Smooth muscle cell (in vitro differentiated cells): ENCODE measurements around the gene CAB39. TPM values are rescaled to one million over a fixed set of nuclear protein-coding genes. Genes with fewer than 3 reads are reported as not detected.

Experiments
- DNase-seq: peaks from one replicate; lab custom pipeline; 2025; ENCODE audit not compliant: unreplicated experiment; lab: John Stamatoyannopoulos, UW
- H2AFZ ChIP-seq: fragments of 200-600 bp; sonication (generic); 2 replicates; pipeline ENCODE4 v1.6.0; 2016; ENCODE audit warnings: antibody characterized with exemption, low read depth, mild to moderate bottlenecking
- H3F3A ChIP-seq: fragments of 200-600 bp; sonication (generic); 2 replicates; pipeline ENCODE4 v1.6.0; 2017; ENCODE audit warnings: antibody characterized with exemption, low read depth
- H3K27ac ChIP-seq: fragments of 200-600 bp; sonication (generic); 2 replicates; pipeline ENCODE4 v1.5.1; 2016; ENCODE audit warnings: low read depth, mild to moderate bottlenecking
- H3K27me3 ChIP-seq: fragments of 200-600 bp; sonication (generic); 2 replicates; pipeline ENCODE4 v1.6.1; 2016; ENCODE audit warnings: low read depth, mild to moderate bottlenecking
- H3K36me3 ChIP-seq: fragments of 200-600 bp; sonication (generic); 2 replicates; pipeline ENCODE4 v1.5.1; 2016; ENCODE audit warnings: low read depth
- H3K4me1 ChIP-seq: fragments of 200-600 bp; sonication (generic); 2 replicates; pipeline ENCODE4 v1.5.1; 2016; ENCODE audit warnings: low read depth
- H3K4me2 ChIP-seq: fragments of 200-600 bp; sonication (generic); 2 replicates; pipeline ENCODE4 v1.6.0; 2016; ENCODE audit warnings: mild to moderate bottlenecking
- H3K4me3 ChIP-seq: fragments of 200-600 bp; sonication (generic); 2 replicates; pipeline ENCODE4 v1.5.1; 2016; ENCODE audit warnings: mild to moderate bottlenecking
- H3K79me2 ChIP-seq: fragments of 200-600 bp; sonication (generic); 2 replicates; pipeline ENCODE4 v1.6.0; 2016; ENCODE audit warnings: low read depth, mild to moderate bottlenecking
- H3K9ac ChIP-seq: fragments of 200-600 bp; sonication (generic); 2 replicates; pipeline ENCODE4 v1.6.0; 2016; ENCODE audit warnings: low read depth
- H3K9me3 ChIP-seq: fragments of 200-600 bp; sonication (generic); replicated peaks from 2 replicates; pipeline ENCODE4 v1.5.1; 2016; ENCODE audit warnings: low read depth
- H4K20me1 ChIP-seq: fragments of 200-600 bp; sonication (generic); 2 replicates; pipeline ENCODE4 v1.6.0; 2016; ENCODE audit warnings: low read depth
- WGBS: methylation state at CpG from one replicate; pipeline ENCODE4 v1.1.7; 2016; ENCODE audit warnings: low lambda C conversion rate; 5-methylcytosine and 5-hydroxymethylcytosine counted together
- polyA plus RNA-seq: library from polyadenylated mRNA; unstranded; fragments of >200 nt; fragmentation: Nextera tagmentation; extraction: Ambion mirVana; gene quantifications from 2 replicates; pipeline ENCODE4 v1.2.1, GENCODE V29; 2016
- total RNA-seq: library from RNA; depleted of rRNA; stranded (reverse); fragments of >200 nt; gene quantifications from 2 replicates; pipeline ENCODE4 v1.2.3, GENCODE V29; 2014
- TF ChIP-seq, protein P1 (sequence below): fragments of 200-600 bp; sonication (generic); IDR thresholded peaks from 2 replicates; pipeline ENCODE4 v1.5.1; 2017; ENCODE audit warnings: borderline replicate concordance, mild to moderate bottlenecking, antibody characterized with exemption; ENCODE audit not compliant: insufficient read depth, poor library complexity, severe bottlenecking

Gene CAB39
- total and polyA plus RNA-seq, 2 experiments from 2014 or later, result 21.7 to 62.4 TPM

DNA sequence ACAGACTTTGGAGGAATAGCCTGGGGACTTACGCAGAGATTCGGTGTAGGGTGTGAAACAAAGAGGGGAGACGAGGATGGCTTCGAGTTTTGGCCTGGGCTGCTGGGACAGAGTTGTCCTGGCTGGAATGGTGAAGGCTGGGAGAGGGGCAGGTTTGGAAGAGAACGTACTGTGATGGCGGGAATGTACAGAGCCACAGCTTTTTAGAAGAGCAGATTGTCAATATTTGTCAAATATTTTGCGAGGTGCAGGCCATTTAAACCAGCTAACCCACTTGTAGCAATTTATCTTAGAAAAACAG lies 137.7 kb downstream of the CAB39 start:
- 58% methylated on average over 7 of the region's 7 CpGs for WGBS
- Histone ChIP-seq H4K20me1 (no peaks in the 10 kb centered on the region), H3F3A (no peaks in the 10 kb centered on the region)

DNA sequence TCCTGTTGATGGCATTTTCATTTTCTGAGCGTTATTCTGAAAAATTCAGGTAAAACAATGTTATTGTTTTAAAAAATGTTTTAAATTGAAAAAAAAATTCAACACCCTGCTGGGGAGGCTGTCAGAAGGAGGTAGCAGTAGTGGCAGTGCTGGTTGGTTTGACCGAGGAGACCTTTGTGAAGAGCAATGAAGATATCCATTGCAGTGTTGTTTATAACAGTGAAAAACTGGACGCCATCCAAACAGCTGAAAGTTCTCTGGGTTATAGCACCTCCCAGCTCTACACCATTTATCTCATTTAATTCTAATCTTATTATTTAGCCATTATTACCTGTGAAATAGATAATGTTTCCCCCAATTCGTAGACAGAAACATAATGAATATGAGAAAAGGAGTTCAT lies 139.5 kb downstream of the CAB39 start:
- H3K36me3 ChIP-seq, result no peaks in the 10 kb centered on the region
- H3K9ac ChIP-seq, result no peak overlapping the region
- no peaks in the 10 kb centered on the region for H3K9me3 ChIP-seq
- H2AFZ ChIP-seq, result no peak overlapping the region
- no peaks in the 10 kb centered on the region for H3K4me1 ChIP-seq
- H4K20me1 ChIP-seq, result no peaks in the 10 kb centered on the region
- H3K4me2 ChIP-seq, result no peak overlapping the region
- no peak overlapping the region for H3K4me3 ChIP-seq
- H3K27ac ChIP-seq, result no peak overlapping the region
- WGBS, result 96% methylated on average over 4 of the region's 4 CpGs
- TF ChIP-seq, protein P1, sequence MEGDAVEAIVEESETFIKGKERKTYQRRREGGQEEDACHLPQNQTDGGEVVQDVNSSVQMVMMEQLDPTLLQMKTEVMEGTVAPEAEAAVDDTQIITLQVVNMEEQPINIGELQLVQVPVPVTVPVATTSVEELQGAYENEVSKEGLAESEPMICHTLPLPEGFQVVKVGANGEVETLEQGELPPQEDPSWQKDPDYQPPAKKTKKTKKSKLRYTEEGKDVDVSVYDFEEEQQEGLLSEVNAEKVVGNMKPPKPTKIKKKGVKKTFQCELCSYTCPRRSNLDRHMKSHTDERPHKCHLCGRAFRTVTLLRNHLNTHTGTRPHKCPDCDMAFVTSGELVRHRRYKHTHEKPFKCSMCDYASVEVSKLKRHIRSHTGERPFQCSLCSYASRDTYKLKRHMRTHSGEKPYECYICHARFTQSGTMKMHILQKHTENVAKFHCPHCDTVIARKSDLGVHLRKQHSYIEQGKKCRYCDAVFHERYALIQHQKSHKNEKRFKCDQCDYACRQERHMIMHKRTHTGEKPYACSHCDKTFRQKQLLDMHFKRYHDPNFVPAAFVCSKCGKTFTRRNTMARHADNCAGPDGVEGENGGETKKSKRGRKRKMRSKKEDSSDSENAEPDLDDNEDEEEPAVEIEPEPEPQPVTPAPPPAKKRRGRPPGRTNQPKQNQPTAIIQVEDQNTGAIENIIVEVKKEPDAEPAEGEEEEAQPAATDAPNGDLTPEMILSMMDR, result no peak
- DNase-seq, result no peak
- H3K27me3 ChIP-seq, result peaks cover 10% of the 10 kb centered on the region
- no peaks in the 10 kb centered on the region for H3K79me2 ChIP-seq
- no peaks in the 10 kb centered on the region for H3F3A ChIP-seq

More for the DNA sequence above, 137.7 kb downstream of the CAB39 start:
- no peaks in the 10 kb centered on the region for H3K9me3 ChIP-seq
- H3K4me3 ChIP-seq, result no peak overlapping the region
- H3K36me3 ChIP-seq, result no peaks in the 10 kb centered on the region
- H3K4me1 ChIP-seq, result no peaks in the 10 kb centered on the region
- H3K27ac ChIP-seq, result no peak overlapping the region
- H3K79me2 ChIP-seq, result no peaks in the 10 kb centered on the region
- H2AFZ ChIP-seq, result no peak overlapping the region
- no peak overlapping the region for H3K9ac ChIP-seq
- no peak overlapping the region for H3K4me2 ChIP-seq
- DNase-seq, result no peak
- H3K27me3 ChIP-seq, result peaks cover 10% of the 10 kb centered on the region
- TF ChIP-seq, protein P1, result no peak

DNA sequence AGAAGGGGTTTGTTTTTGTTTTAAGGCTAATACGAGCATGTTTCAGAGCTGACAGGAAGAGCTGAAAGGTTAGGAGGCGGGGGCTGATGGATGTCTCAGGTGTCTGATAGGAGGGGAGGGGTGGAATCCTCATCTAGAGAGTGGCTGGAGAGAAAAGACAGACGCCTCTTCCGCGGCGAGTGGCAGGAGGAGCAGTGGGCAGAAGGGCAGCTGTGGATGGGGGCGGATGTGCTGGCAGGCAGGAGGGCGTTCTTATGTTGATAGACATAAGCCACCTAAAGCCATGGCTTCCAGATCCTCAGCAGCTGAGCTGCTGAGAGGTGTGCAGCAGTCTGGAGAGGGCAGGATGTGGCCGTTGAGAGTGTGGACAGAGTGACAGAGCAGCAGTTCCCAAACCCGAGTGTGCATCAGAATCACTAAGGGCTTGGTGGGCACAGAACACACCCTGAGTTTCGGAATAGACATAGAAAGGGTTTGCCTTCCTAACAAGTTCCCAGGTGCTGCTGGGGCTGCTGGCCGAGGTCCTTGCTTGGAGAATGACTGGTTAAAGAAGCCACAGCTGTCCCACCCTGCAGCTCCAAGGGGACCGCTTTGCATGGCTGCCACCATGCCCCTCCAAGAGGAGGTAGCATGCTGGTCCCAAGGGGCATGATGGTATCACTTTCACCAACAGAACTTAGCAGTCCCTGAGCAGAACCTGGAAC lies 149.1 kb downstream of the CAB39 start:
- DNase-seq, result no peak
- Histone ChIP-seq H3K9me3 (no peaks in the 10 kb centered on the region), H3K4me3 (no peak overlapping the region), H3K27me3 (no peaks in the 10 kb centered on the region), H3K4me1 (peaks cover 11% of the 10 kb centered on the region), H3K4me2 (no peak overlapping the region), H3F3A (no peaks in the 10 kb centered on the region), H3K9ac (no peak overlapping the region), H3K27ac (no peak overlapping the region), H3K79me2 (peaks cover 8% of the 10 kb centered on the region), H2AFZ (no peak overlapping the region), H3K36me3 (no peaks in the 10 kb centered on the region), H4K20me1 (peaks cover 7% of the 10 kb centered on the region)
- TF ChIP-seq, protein P1, result no peak
- 31% methylated on average over 13 of the region's 13 CpGs for WGBS

DNA sequence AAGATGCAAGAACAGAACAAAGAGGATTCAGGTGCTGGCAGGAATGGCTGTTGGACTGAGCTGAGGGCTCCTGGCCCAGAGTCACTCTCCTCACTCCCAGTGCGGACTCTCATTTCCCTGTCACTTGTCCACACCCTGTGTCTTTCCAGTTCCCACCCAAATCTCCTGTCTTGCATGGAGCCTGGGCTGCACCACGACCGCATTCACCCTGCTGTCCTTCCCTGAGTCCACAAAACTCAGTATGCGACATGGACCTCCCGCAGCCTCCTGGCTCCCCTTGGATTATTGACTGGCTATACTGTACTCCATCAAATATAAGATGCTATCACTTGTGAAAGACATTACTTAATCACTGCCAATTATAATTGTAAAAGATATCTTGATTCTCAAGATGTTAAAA lies 149.7 kb downstream of the CAB39 start:
- whole genome bisulfite sequencing, result 97% methylated on average over 5 of the region's 5 CpGs
- Histone ChIP-seq H3K4me3 (no peak overlapping the region), H3K9ac (no peak overlapping the region), H3K9me3 (no peaks in the 10 kb centered on the region), H3K36me3 (no peaks in the 10 kb centered on the region), H3F3A (peaks cover 4% of the 10 kb centered on the region), H2AFZ (no peak overlapping the region), H3K4me2 (no peak overlapping the region), H4K20me1 (peaks cover 12% of the 10 kb centered on the region), H3K27me3 (no peaks in the 10 kb centered on the region), H3K79me2 (peaks cover 11% of the 10 kb centered on the region), H3K27ac (no peak overlapping the region), H3K4me1 (peaks cover 17% of the 10 kb centered on the region)
- no peak for DNase-seq
- TF ChIP-seq, protein P1, result no peak
